Motor neuron (in vitro differentiated cells): Measurements from ENCODE around the gene IL4R. TPM values are rescaled to one million over a fixed set of nuclear protein-coding genes. Genes with fewer than 3 reads are reported as not detected.

ENCODE experiments used
- ATAC-seq, 8 experiments: fragments of 200-7000 bp; cut with Tn5 transposase; replicated peaks in 6 of 8; 2 replicates each; pipeline ENCODE4 v1.8.0; 2021; ENCODE audit warnings: mild to moderate bottlenecking in 8 of 8, moderate library complexity in 8 of 8
- H3K27ac ChIP-seq, 2 donors: fragments of 250-450 bp; sonication (Bioruptor Pico); 2 replicates each; pipeline ENCODE4 v1.9.0; 2021; ENCODE audit warnings: antibody characterized with exemption in 2 of 2, mild to moderate bottlenecking in 2 of 2, moderate library complexity in 1 of 2
- H3K4me1 ChIP-seq, 2 donors: fragments of 250-450 bp; sonication (Bioruptor Pico); replicated peaks in 1 of 2; 2 replicates each; pipeline ENCODE4 v1.6.1; 2021; ENCODE audit warnings: antibody characterized with exemption in 2 of 2, mild to moderate bottlenecking in 2 of 2, moderate library complexity in 1 of 2
- H3K4me3 ChIP-seq, 5 donors: fragments of 250-450 bp; sonication (Bioruptor Pico); 2 replicates each; pipeline ENCODE4 v1.9.0; 2021; ENCODE audit warnings: antibody characterized with exemption in 5 of 5, mild to moderate bottlenecking in 5 of 5, moderate library complexity in 4 of 5
- WGBS, 10 experiments: fragments of 450-650 bp; shearing (Covaris generic); methylation state at CpG; one replicate each; pipeline ENCODE4 v1.0.0; 2022; 5-methylcytosine and 5-hydroxymethylcytosine counted together
- in situ Hi-C, 9 experiments: fragments of 400-800 bp; cut with MboI; loops; one replicate each; pipeline ENCODE4 v1.15.0; 2021; ENCODE audit warnings: low sequenced_read_pairs in 9 of 9, low pct_unique_long_range_greater_than_20kb in 2 of 9; ENCODE audit not compliant: unreplicated experiment in 9 of 9
- total RNA-seq, 8 experiments: library from RNA; unstranded; fragments of 300-600 nt; gene quantifications; 2 replicates each; pipeline versions ENCODE4 v1.2.3 to v1.2.4, GENCODE V29; 2022

IL4R gene
- total RNA-seq, 8 experiments from 2014 or later, result 0.33 to 14.6 (median 4.3) TPM

DNA sequence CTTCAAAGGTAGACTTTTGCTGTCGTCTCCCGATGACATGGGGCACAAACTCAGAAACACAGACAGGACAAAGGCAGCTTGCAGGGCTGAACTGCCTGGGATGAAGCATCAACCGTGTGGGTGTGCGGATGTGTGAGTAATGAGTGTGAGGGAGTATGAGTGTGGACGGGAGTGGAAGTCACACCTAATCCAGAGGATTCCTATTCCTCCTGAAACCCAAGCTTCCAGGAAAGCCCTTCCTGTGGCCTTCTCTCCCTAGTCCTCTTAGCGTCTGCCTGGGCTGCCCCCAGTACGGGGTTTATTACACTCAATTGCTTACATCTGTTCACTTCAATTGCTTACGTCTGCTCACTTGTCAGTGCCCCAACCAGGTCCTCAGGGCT, 2.3 kb upstream of the IL4R start:
- in situ Hi-C loops, result no loop called here

DNA sequence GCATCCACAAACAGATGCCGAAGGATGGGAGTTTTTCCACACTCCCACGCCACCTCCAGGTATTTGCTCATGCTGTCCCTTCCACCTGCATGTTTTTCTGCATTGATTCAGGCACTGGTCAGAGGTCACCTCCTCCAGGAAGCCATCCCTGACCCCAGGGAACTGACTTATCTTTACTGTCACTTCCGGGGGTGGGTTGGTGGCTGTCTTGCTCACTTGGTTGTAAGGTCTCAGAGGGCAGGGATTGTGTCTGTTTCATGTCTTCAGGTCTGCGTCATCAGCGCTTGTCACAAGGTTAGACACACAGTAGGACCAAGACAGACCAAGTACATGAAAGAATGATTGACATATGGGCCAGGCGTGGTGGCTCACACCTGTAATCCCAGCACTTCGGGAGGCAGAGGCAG, 1.9 kb upstream of the IL4R start:
- in situ Hi-C loops, result no loop called here
- no peak overlapping the region for H3K4me3 ChIP-seq
- no peak overlapping the region for H3K27ac ChIP-seq
- WGBS, 10 experiments, result 58 to 100% (median 80%) methylated on average over 2 to 6 of the region's 7 CpGs; no CpG with 5 or more reads in 2 of the 10 experiments
- no peak for ATAC-seq
- H3K4me1 ChIP-seq, result peaks cover 0 to 4% of the 10 kb centered on the region in 2 donors

More for the DNA sequence above, 2.3 kb upstream of the IL4R start:
- ATAC-seq, result no peak
- Histone ChIP-seq H3K4me3 (no peak overlapping the region), H3K27ac (no peak overlapping the region), H3K4me1 (peaks cover 0 to 4% of the 10 kb centered on the region in 2 donors)
- WGBS, 10 experiments, result 20 to 80% (median 59%) methylated on average over 1 to 5 of the region's 8 CpGs; no CpG with 5 or more reads in 2 of the 10 experiments

DNA sequence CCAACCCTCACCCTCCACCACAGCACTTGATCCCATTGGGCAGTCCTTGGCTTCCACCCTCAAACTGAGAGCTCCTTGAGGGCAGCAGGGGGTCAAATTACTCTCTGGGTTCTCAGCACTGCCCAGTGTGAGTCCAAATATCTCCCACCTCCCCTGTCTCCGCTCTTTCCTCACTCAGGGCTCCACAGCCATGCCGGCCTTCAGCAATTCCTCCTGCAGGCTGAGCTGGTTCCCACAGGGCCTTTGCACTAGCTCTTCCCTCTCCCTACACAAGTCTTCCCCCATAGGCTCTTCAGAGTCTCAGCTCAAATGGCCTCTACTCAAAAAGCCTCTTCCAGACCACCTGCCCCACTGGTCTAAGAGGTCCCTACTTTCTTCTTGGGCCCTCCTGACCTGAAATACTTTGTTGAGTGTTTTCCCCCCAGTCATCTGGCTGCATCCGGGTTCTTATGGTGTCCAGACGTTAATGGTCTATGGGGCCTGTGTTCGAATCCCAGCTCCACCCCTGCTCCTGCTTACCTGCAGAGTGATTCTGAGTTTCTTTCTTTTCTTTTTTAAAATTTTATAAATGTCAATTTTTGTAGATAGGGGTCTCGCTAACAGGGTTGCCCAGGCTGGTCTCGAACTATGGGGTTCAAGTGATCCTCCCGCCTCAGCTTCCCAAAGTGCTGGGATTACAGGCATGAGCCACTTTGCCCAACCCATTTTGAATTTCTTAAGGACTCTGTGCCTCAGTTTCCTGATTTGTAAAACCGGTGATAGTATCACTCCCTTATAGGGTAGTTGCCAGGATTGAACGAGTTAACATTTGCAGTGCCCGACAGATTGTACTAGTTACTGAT, 973 bp upstream of the IL4R start:
- Histone ChIP-seq H3K4me3 (peak overlapping the region in 2 of 5 donors; percentile 38 to 53), H3K27ac (no peak overlapping the region)

DNA sequence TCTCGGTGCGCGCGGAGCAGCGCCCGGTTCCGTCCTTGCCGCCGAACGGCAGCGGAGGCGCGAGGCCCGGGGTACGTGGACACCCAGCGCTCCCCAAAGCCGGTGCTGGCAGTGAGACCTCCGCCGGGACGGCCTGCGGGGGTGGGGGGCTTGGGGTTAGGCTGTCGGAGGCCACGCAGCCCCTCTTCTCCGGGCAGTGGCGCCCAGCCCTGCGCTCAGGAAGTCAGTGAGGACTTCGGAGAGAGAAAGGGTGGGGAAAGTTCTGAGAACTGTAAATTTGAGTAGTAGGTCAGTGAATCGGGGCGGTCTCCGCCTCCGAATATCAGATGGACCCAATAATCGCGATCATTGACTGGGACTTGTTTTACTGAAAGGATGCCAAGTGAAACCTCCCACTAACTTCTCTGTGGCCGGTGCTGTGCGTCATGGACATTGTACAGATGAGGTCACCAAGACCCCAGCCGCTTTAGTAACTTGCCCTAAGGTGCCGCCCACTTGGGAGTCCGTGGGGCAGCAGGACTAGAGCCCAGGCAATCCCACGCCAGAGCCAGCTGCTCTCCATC, 468 bp downstream of the IL4R start:
- ATAC-seq, result peak; percentile 7 to 60 (median 44)
- Histone ChIP-seq H3K4me3 (peak overlapping the region; percentile 29 to 53 (median 41)), H3K27ac (no peak overlapping the region), H3K4me1 (peaks cover 0 to 4% of the 10 kb centered on the region in 2 donors)
- in situ Hi-C loops, result no loop called here
- WGBS, 10 experiments, result 0 to 34% (median 0%) methylated on average over 1 to 5 of the region's 39 CpGs; no CpG with 5 or more reads in 5 of the 10 experiments

More for the DNA sequence above, 973 bp upstream of the IL4R start:
- WGBS, 10 experiments, result 38 to 100% (median 70%) methylated on average over 2 to 10 of the region's 11 CpGs; no CpG with 5 or more reads in 1 of the 10 experiments
- no peak for ATAC-seq
- in situ Hi-C loops, result no loop called here
- H3K4me1 ChIP-seq, result peaks cover 0 to 4% of the 10 kb centered on the region in 2 donors

DNA sequence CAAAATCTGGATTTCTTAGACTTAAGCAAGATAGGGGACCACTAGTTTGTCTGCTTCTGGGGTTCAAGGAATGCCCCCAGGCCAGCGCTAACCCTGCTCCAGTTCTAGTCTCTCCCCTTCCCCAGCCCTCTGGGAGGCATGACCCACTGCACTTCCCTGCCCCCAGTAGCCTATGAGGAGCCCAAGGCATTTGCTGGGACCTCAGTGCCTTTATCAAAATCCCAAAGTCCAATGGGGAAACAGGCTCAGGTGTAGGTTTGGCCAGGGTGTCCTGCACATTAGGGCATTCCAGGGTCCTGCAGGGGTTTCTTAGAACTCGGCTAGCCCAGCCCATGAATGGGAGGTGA, 1.2 kb downstream of the IL4R start:
- ATAC-seq, result no peak
- 83 to 100% (median 86%) methylated on average over 1 of the region's 2 CpGs; no CpG with 5 or more reads in 7 of the 10 experiments for WGBS, 10 experiments
- Histone ChIP-seq H3K27ac (no peak overlapping the region), H3K4me1 (peaks cover 0 to 4% of the 10 kb centered on the region in 2 donors), H3K4me3 (no peak overlapping the region)
- in situ Hi-C loops, result no loop called here

DNA sequence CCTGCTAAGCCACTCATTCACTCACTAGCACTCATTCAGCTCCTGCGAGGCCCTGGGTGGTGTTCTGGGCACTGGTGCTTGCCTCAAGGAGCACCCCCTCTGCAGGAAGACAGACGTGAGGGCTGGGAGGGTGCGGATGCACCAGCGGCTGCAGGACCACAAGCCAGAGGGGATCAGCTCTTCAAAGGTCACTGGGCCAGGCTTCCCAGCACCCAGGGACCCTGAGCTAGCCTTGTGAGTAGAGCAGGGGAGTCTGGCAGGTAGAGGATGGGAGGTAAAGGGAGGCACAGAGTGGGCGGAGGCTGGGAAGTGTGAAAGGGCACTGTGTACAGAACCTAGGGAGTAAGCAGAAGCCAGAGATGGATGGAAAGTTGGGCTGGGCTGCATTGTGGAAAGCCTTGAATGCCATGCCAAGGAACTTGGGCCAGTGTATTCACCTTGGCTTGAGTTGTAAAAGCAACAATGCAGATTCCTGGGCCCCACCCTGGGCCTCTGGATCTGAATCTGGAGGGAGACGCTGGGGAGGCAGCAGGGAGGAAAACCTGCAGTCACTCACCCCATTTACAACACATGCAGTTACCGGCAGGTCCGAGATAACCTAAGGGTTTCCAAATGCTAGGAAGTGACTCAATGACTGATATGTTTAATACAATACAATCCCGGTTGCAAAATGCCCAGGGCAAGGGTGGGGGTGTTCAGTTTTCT, 1.7 kb downstream of the IL4R start:
- Histone ChIP-seq H3K4me3 (no peak overlapping the region), H3K4me1 (peaks cover 0 to 4% of the 10 kb centered on the region in 2 donors), H3K27ac (no peak overlapping the region)
- in situ Hi-C loops, result no loop called here
- ATAC-seq, result peak in 3 of 8 experiments; percentile 30 to 54 (median 51)
- WGBS, 10 experiments, result 0 to 100% (median 69%) methylated on average over 1 to 5 of the region's 9 CpGs; no CpG with 5 or more reads in 3 of the 10 experiments

DNA sequence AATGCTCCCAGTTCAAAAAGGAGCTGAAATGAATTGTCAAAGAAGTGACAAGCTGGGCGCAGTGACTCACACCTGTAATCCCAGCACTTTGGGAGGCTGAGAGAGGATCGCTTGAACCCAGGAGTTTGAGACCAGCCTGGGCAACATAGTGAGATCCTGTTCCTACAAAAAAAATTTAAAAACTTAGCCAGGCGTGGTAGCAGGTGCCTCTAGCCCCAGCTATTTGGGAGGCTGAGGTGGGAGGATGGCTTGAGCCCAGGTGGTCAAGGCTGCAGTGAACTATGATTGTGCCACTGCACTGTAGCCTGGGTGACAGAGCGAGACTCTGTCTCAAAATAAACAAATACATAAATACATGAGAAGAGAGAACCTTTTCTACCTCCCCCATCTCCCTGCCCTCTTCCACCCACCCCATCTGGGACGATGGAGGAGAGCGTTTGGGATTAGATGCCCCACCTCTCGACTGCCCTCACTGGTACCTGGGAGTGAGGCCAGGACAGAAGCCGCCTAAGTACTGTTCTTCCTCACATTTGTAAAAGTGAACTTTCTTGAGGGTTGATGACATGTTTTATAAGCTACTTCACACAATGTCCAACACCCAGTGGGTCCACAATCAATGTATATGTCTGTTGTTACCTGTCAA, 2.4 kb downstream of the IL4R start:
- WGBS, 10 experiments, result 50 to 93% (median 82%) methylated on average over 1 to 3 of the region's 8 CpGs; no CpG with 5 or more reads in 4 of the 10 experiments
- no peak overlapping the region for H3K27ac ChIP-seq
- in situ Hi-C loops, result no loop called here
- ATAC-seq, result no peak
- no peak overlapping the region for H3K4me3 ChIP-seq
- H3K4me1 ChIP-seq, result peaks cover 0 to 4% of the 10 kb centered on the region in 2 donors

DNA sequence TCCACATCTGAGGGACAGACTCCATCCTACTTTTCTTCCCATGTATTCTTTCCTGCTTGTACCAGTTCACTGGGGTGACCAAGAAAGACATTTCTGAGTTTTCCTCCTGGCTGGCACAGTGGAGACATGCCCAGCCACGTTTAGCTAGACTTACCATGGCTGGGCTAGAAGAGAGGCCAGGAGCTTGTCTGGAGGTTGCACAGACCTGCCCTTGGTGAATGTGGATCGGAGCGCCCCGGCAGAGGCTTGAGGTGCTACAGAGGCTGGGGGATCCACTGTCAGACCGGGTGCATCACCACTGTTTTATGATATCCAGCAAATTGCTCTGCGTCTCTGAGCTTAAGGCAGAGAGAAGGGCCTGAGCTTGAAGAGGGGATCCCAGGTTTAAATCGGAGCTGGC, 3.5 kb downstream of the IL4R start:
- Histone ChIP-seq H3K27ac (no peak overlapping the region), H3K4me3 (no peak overlapping the region), H3K4me1 (peaks cover 0 to 4% of the 10 kb centered on the region in 2 donors)
- in situ Hi-C loops, result no loop called here
- WGBS, 10 experiments, result 0 to 87% (median 67%) methylated on average over 1 to 6 of the region's 7 CpGs; no CpG with 5 or more reads in 2 of the 10 experiments
- no peak for ATAC-seq

DNA sequence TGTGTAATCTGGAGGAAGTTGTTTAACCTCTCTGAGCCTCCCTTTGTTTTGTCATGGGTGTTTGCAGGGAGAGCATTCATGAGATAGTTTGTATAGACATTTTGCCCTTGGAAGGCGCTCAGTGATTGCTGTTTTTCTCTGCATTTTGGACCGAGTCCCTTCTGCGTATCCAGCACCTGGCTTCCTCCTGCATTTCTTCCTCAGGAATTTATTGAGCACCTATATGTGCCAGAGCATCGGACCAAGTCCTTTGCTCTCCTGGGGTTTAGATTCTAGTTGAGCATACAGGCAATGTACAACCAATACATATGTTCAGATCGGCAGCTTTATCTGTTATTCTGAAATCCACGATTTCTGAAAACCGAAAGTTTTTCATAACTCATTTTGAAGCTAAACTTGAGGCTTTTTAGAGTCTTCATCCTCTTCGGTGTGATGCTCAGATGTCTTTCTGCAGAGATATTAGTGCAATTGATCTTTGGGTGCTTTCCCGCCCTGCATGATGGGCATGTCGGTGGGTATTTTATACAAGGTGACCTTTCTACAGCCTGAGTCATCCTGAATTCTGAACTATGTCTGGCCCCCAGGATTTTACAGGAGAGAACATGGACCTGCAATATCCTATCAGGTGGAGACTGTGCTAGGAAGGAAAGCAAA, 4.1 kb downstream of the IL4R start:
- in situ Hi-C loops, result no loop called here
- 78 to 100% (median 93%) methylated on average over 3 to 10 of the region's 10 CpGs; no CpG with 5 or more reads in 1 of the 10 experiments for WGBS, 10 experiments
- ATAC-seq, result no peak

DNA sequence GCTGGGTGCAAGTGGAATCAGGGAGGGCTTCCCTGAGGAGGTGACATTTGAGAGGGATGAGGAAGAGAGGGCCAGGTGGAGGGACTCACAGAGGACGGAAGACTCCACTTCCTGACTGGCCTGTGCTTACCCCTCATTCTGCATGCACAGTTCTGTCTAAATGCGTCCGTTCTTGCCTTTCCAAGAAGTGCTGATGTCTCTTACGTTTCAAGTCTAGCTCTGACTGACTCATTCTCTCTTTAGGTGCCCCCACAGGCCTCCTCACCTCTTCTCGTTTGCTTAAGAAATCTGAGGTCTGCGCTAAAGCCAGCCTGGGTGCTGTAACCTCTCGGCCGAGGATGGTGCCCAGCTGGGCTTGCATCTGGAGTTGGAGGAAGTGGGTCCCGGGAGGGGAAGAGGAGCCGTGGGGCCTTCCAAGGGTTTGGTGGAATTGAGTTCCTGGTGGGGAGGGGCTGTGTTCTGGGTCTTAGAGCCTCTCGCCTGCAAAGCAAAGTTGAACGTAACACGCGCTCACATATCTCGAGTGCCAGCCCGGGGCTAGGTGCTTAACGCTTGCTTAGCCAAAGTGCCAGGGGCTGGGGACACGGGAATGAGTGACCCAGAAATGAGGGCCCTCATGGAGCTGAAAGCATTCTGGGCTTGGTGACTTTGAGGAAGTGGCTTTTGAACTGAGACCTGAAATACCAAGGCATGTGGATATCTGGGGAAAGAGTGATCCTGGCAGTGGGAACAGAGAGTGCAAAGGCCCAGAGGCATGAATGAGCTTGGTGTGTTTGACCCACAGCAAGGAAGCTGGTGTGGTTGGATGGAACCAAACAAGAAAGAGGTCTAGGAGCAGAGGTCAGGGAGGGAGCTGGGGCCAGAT, 4.8 kb downstream of the IL4R start:
- whole genome bisulfite sequencing, 10 experiments, result 52 to 93% (median 78%) methylated on average over 3 to 14 of the region's 18 CpGs
- H3K4me1 ChIP-seq, result no peaks in the 10 kb centered on the region
- no peak overlapping the region for H3K27ac ChIP-seq
- ATAC-seq, result no peak
- in situ Hi-C loops, result no loop called here
- H3K4me3 ChIP-seq, result no peak overlapping the region

More for the DNA sequence above, 4.1 kb downstream of the IL4R start:
- no peak overlapping the region for H3K27ac ChIP-seq
- peaks cover 0 to 4% of the 10 kb centered on the region in 2 donors for H3K4me1 ChIP-seq
- H3K4me3 ChIP-seq, result no peak overlapping the region

DNA sequence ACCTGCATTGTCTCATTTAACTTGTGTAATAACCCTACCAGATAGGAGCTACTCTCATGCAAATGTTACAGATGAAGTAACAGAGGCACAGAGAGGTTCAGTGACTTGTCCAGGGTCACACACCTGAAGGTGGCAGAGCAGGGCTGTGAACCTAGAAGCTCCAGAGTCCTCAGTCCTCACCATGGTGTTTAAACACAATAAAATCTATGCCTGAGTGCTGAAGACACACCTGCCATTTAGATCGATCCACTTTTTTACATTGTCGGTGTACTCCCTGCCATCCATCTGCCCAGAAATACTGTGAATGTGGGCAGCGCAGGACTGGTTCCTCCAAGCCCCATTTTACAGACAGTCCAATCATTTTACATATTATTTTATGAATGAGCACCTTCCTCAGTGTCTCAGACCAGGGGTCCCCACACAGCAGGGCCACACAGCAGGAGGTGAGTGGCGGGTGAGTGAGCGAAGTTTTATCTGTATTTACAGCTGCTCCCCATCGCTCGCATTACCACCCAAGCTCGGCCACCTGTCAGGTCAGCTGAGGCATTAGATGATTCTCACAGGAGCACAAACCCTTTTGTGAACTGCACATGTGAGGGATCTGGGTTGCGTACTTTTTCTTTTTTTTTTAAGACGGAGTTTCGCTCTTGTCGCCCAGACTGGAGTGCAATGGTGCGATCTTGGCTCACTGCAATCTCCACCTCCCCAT, 5.6 kb downstream of the IL4R start:
- Histone ChIP-seq H3K4me1 (no peaks in the 10 kb centered on the region), H3K4me3 (no peak overlapping the region), H3K27ac (no peak overlapping the region)
- 67 to 100% (median 83%) methylated on average over 2 to 5 of the region's 13 CpGs; no CpG with 5 or more reads in 4 of the 10 experiments for WGBS, 10 experiments
- no peak for ATAC-seq
- in situ Hi-C loops, result no loop called here
